OCI-LY3 (cell line): ENCODE measurements around the gene DDX31.

Experiments
- H2AFZ ChIP-seq: fragments of 200-600, 300-600 bp; shearing (Covaris generic); 2 replicates; pipeline ENCODE4 v1.6.0; 2014; ENCODE audit warnings: antibody characterized with exemption, low read depth, low read length
- H3K27ac ChIP-seq: fragments of 200-600, 300-600 bp; sonication (generic); 2 replicates; pipeline ENCODE4 v1.5.1; 2014; ENCODE audit warnings: mild to moderate bottlenecking, low read length, moderate library complexity, mixed read lengths
- H3K27me3 ChIP-seq: fragments of 200-600, 300-600 bp; sonication (generic); 2 replicates; pipeline ENCODE4 v1.6.1; 2014; ENCODE audit warnings: low read depth, low read length, mixed read lengths
- H3K36me3 ChIP-seq: fragments of 200-600, 300-600 bp; sonication (generic); replicated peaks from 2 replicates; pipeline ENCODE3; 2014; ENCODE audit warnings: low read depth, low read length, mixed read lengths
- H3K4me1 ChIP-seq: fragments of 300-600, 200-600 bp; sonication (generic); 2 replicates; pipeline ENCODE4 v1.6.1; 2014; ENCODE audit warnings: low read length, mixed read lengths
- H3K4me2 ChIP-seq: fragments of 200-600, 300-600 bp; sonication (generic); 2 replicates; pipeline ENCODE4 v1.6.1; 2014; ENCODE audit warnings: low read length, mixed read lengths
- H3K4me3 ChIP-seq: fragments of 300-600, 200-600 bp; sonication (generic); 2 replicates; pipeline ENCODE4 v1.5.1; 2014; ENCODE audit warnings: antibody characterized with exemption, mild to moderate bottlenecking, low read length, moderate library complexity
- H3K79me2 ChIP-seq: fragments of 300-600, 200-600 bp; shearing (Covaris generic); 2 replicates; pipeline ENCODE4 v1.6.1; 2014; ENCODE audit warnings: mild to moderate bottlenecking, low read length, mixed read lengths
- H3K9ac ChIP-seq: fragments of 300-600, 200-600 bp; shearing (Covaris generic); 2 replicates; pipeline ENCODE4 v1.6.0; 2014; ENCODE audit warnings: mild to moderate bottlenecking, low read length, moderate library complexity
- H3K9me3 ChIP-seq: fragments of 200-600, 300-600 bp; shearing (Covaris generic); 2 replicates; pipeline ENCODE4 v1.6.1; 2014; ENCODE audit warnings: low read length, mixed read lengths; ENCODE audit not compliant: insufficient read depth
- H4K20me1 ChIP-seq: fragments of 200-600, 300-600 bp; sonication (generic); 2 replicates; pipeline ENCODE4 v1.6.1; 2016; ENCODE audit warnings: low read length, mixed read lengths; ENCODE audit not compliant: insufficient read depth
- EZH2phosphoT487 ChIP-seq: fragments of 200-600 bp; shearing (Covaris generic); IDR thresholded peaks from 2 replicates; pipeline ENCODE4 v1.6.1; 2018; ENCODE audit warnings: antibody characterized with exemption, mixed run types, low read depth
- TF ChIP-seq, protein P1 (sequence below): fragments of 200-600, 300-600 bp; sonication (generic); IDR thresholded peaks from 2 replicates; pipeline ENCODE4 v1.5.1; 2014; ENCODE audit warnings: antibody characterized with exemption, low read length, low read depth

DDX31 gene

DNA sequence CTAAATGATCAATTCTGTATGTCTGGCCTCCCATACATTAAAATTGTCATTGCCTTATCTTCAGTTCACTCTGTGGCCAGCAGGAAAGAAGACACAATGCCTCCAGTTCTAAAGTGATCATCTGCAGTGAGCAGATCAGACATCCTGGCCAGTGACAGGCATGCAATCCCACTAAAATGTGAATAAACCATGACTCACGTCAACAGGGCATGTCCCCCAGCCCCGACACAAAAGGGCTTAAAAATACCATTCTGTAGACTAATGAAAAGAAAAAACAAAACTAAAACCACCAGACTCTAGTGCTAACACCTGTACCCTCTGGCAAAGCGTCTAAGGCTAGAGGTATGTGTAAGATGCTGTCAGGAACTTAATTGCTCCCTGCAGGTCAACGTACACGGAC, 38.5 kb downstream of the DDX31 start:
- Histone ChIP-seq H3K9me3 (no peaks in the 10 kb centered on the region), H3K27me3 (no peaks in the 10 kb centered on the region), H3K79me2 (no peaks in the 10 kb centered on the region), H3K4me2 (no peak overlapping the region), H3K4me3 (no peak overlapping the region), H4K20me1 (no peaks in the 10 kb centered on the region), H3K4me1 (no peaks in the 10 kb centered on the region), H3K9ac (no peak overlapping the region), H2AFZ (no peak overlapping the region), H3K27ac (no peak overlapping the region), H3K36me3 (peaks cover 42% of the 10 kb centered on the region)
- TF ChIP-seq, protein P1, sequence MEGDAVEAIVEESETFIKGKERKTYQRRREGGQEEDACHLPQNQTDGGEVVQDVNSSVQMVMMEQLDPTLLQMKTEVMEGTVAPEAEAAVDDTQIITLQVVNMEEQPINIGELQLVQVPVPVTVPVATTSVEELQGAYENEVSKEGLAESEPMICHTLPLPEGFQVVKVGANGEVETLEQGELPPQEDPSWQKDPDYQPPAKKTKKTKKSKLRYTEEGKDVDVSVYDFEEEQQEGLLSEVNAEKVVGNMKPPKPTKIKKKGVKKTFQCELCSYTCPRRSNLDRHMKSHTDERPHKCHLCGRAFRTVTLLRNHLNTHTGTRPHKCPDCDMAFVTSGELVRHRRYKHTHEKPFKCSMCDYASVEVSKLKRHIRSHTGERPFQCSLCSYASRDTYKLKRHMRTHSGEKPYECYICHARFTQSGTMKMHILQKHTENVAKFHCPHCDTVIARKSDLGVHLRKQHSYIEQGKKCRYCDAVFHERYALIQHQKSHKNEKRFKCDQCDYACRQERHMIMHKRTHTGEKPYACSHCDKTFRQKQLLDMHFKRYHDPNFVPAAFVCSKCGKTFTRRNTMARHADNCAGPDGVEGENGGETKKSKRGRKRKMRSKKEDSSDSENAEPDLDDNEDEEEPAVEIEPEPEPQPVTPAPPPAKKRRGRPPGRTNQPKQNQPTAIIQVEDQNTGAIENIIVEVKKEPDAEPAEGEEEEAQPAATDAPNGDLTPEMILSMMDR = no peak
- TF ChIP-seq EZH2phosphoT487 = no peak

DNA sequence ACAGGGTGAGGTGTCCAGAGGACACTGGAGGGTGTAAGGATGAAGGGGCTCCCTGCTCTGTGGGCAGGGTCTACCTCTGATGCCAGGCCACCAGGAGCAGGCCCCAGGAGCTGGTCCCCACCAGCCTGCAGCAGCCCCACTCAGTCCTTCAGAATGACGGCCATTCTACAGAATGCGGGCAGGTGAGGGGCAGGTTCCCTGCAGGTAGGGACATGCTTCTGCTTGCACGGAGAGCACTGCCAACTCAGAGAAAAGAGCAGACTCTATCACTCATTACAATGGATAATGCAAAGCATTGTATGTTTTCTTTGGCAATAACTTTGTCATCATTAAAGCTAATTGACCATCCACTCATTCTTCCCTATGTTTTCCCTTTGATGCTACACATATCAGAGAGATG, 39.0 kb downstream of the DDX31 start:
- TF ChIP-seq EZH2phosphoT487 = no peak
- TF ChIP-seq, protein P1 = no peak
- Histone ChIP-seq H3K9ac (no peak overlapping the region), H3K27ac (no peak overlapping the region), H3K9me3 (no peaks in the 10 kb centered on the region), H3K79me2 (no peaks in the 10 kb centered on the region), H3K4me1 (no peaks in the 10 kb centered on the region), H4K20me1 (no peaks in the 10 kb centered on the region), H2AFZ (no peak overlapping the region), H3K36me3 (peaks cover 42% of the 10 kb centered on the region), H3K27me3 (no peaks in the 10 kb centered on the region), H3K4me3 (no peak overlapping the region), H3K4me2 (no peak overlapping the region)

DNA sequence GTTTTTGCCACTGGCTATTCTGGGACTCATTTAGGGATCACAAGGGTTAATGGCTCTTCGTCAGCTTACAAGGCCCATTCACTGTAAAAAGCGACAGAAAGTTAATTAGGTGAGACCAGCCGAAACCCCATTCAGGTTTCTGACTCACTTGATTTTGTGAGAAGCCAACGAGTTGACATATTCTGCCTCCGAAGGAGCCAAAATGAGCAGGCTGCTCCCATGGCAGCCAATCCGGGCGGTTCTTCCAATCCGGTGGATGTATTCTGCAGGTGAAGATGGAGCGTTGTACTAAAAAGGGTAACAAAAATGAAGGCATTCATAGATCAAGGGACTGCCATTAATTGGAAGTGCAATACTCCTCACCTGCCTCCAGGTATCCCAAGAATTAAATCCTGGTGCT, 39.7 kb downstream of the DDX31 start:
- no peak overlapping the region for H3K4me2 ChIP-seq
- no peaks in the 10 kb centered on the region for H3K9me3 ChIP-seq
- H3K4me1 ChIP-seq = no peaks in the 10 kb centered on the region
- H3K36me3 ChIP-seq = peaks cover 47% of the 10 kb centered on the region
- no peak overlapping the region for H2AFZ ChIP-seq
- H3K27ac ChIP-seq = no peak overlapping the region
- H3K9ac ChIP-seq = no peak overlapping the region
- no peaks in the 10 kb centered on the region for H3K79me2 ChIP-seq
- TF ChIP-seq, protein P1 = no peak
- no peak for TF ChIP-seq EZH2phosphoT487
- no peak overlapping the region for H3K4me3 ChIP-seq
- H4K20me1 ChIP-seq = no peaks in the 10 kb centered on the region
- H3K27me3 ChIP-seq = no peaks in the 10 kb centered on the region

DNA sequence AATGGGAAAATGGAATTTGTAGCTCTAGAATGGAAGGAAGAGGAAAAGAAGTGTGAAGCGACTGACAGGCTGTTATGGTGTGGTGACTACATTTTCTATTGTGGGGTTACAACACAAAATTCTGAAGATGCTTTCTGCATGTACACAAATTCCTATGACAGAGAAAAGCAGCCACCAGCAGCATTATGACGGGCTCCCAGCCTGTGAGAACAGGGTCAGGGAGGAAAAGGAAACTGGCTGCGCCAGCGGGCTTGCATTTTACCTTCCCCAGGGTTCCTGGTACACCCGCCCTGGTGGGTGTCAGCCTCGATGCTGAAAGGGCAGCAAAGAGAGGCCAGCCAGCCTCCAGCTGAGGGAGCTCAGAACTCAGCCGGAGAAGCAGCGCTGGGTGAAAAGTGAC, 41.0 kb downstream of the DDX31 start:
- Histone ChIP-seq H2AFZ (no peak overlapping the region), H3K27me3 (no peaks in the 10 kb centered on the region), H3K9ac (no peak overlapping the region), H3K27ac (no peak overlapping the region), H3K4me2 (no peak overlapping the region), H3K79me2 (no peaks in the 10 kb centered on the region), H3K9me3 (no peaks in the 10 kb centered on the region), H3K36me3 (peaks cover 48% of the 10 kb centered on the region), H3K4me1 (no peaks in the 10 kb centered on the region), H4K20me1 (no peaks in the 10 kb centered on the region), H3K4me3 (no peak overlapping the region)
- TF ChIP-seq EZH2phosphoT487 = no peak
- TF ChIP-seq, protein P1 = no peak
